Lower lobe of right lung (tissue), 2 donors: ENCODE results near the gene COPG1. TPM values are rescaled to one million over a fixed set of nuclear protein-coding genes. Genes with fewer than 3 reads are reported as not detected.

ENCODE experiments used
- ATAC-seq, 2 donors: fragments of 200-7000 bp; cut with Tn5 transposase; one replicate each; pipeline ENCODE4 v1.9.1; 2020 to 2022; ENCODE audit warnings: mild to moderate bottlenecking in 2 of 2, moderate library complexity in 2 of 2
- DNase-seq: peaks from one replicate; pipeline ENCODE4 v3.0.0-alpha.2; 2020
- H3K27ac ChIP-seq: fragments of 200-600 bp; one replicate; pipeline ENCODE4 v1.8.0; 2022
- H3K27me3 ChIP-seq: fragments of 200-600 bp; one replicate; pipeline ENCODE4 v1.8.0; 2022; ENCODE audit warnings: low read depth
- H3K36me3 ChIP-seq: fragments of 200-600 bp; one replicate; pipeline ENCODE4 v1.8.0; 2022; ENCODE audit warnings: mild to moderate bottlenecking
- H3K4me1 ChIP-seq: fragments of 200-600 bp; one replicate; pipeline ENCODE4 v1.8.0; 2022
- H3K4me3 ChIP-seq: fragments of 200-600 bp; one replicate; pipeline ENCODE4 v1.8.0; 2022; ENCODE audit warnings: mild to moderate bottlenecking
- H3K9me3 ChIP-seq: fragments of 200-600 bp; one replicate; pipeline ENCODE4 v1.8.0; 2022
- intact Hi-C: fragments of 100-400 bp; cut with DNase I; formaldehyde crosslinking; loops from one replicate; pipeline ENCODE4 v1.11.0; 2022
- total RNA-seq: library from RNA; stranded (reverse); fragmentation: NEBNext Ultra II Directional; extraction: Animal tissue kit (Norgen Biotek cat#: 25700); gene quantifications from one replicate; pipeline ENCODE4 v1.2.1, GENCODE V29; 2021
- TF ChIP-seq, protein P1 (sequence below): fragments of 200-600 bp; IDR thresholded peaks from one replicate; pipeline ENCODE4 v1.8.0; 2022; ENCODE audit warnings: antibody characterized with exemption, mild to moderate bottlenecking
- donor health status: DM: no; HTN: yes; CAD: no; lungs with severe emphysema.

The COPG1 gene
- total RNA-seq, 1 donor from 2014 or later, result 150 TPM

GRCh38 chr3:129312671-129313414 lies 63.4 kb downstream of the COPG1 start:
- H3K4me1 ChIP-seq, result peaks cover 33% of the 10 kb centered on the region
- H3K9me3 ChIP-seq, result no peaks in the 10 kb centered on the region
- no peak for DNase-seq
- peak overlapping the region; percentile 46 for H3K27ac ChIP-seq
- TF ChIP-seq, protein P1, sequence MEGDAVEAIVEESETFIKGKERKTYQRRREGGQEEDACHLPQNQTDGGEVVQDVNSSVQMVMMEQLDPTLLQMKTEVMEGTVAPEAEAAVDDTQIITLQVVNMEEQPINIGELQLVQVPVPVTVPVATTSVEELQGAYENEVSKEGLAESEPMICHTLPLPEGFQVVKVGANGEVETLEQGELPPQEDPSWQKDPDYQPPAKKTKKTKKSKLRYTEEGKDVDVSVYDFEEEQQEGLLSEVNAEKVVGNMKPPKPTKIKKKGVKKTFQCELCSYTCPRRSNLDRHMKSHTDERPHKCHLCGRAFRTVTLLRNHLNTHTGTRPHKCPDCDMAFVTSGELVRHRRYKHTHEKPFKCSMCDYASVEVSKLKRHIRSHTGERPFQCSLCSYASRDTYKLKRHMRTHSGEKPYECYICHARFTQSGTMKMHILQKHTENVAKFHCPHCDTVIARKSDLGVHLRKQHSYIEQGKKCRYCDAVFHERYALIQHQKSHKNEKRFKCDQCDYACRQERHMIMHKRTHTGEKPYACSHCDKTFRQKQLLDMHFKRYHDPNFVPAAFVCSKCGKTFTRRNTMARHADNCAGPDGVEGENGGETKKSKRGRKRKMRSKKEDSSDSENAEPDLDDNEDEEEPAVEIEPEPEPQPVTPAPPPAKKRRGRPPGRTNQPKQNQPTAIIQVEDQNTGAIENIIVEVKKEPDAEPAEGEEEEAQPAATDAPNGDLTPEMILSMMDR, result no peak
- H3K27me3 ChIP-seq, result no peaks in the 10 kb centered on the region
- intact Hi-C loops, result no loop called here
- ATAC-seq, result no peak
- no peaks in the 10 kb centered on the region for H3K36me3 ChIP-seq
- no peak overlapping the region for H3K4me3 ChIP-seq

DNA sequence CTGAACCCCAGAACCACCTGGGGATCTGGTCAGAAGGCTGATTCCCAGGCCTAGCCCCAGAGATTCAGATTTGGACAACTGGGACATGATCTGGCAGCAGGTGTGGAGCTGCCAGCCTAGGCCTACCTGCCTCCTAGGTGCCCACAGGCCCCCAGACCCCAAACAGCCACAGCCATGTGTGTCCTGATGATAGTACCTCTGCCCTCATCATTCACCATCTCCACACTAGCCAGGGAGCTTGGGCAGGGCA lies 63.9 kb downstream of the COPG1 start:
- H3K36me3 ChIP-seq, result no peaks in the 10 kb centered on the region
- ATAC-seq (no peak), DNase-seq (no peak)
- no peaks in the 10 kb centered on the region for H3K9me3 ChIP-seq
- intact Hi-C loops, result no loop called here
- TF ChIP-seq, protein P1, result no peak
- peaks cover 35% of the 10 kb centered on the region for H3K4me1 ChIP-seq
- no peak overlapping the region for H3K4me3 ChIP-seq
- no peaks in the 10 kb centered on the region for H3K27me3 ChIP-seq
- H3K27ac ChIP-seq, result peak overlapping the region; percentile 46

DNA sequence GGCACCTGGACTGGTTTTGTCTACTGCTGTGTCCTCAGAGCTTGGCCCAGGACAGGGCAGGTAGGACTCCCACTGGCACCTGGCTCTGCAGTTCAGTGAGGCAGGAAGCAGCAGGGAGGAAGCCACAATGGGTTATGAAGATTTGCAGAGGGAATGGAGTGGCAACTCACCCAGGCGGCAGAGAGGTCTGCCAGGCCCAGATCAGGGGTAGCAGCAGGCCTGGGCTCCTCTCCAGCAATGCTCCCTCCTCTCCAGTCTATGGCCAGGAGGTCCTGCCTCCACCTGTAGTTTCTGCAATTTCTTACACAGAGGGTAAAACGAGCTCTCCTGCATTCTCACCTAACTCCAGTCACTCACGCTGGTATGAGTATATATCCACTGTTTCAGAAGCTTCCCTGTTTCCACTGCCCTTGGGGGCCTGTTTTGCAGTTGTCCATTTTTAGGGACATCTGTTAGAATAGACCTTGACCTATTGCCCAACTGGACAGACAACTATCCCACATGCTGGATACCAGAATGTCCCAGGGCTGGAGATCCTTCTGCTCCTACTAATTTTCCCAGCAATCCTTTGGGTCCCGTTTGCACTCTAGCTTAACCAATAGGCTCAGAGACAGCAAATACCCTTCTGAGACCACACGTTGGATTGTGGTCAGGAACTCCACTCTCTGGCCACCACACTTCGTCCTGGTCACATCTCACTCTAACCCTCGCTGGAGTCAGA lies 64.4 kb downstream of the COPG1 start:
- TF ChIP-seq, protein P1, result no peak
- Histone ChIP-seq H3K4me3 (peak overlapping the region; percentile 94), H3K9me3 (no peaks in the 10 kb centered on the region), H3K4me1 (peaks cover 35% of the 10 kb centered on the region), H3K27ac (peak overlapping the region; percentile 91), H3K36me3 (no peaks in the 10 kb centered on the region), H3K27me3 (no peaks in the 10 kb centered on the region)
- DNase-seq, result no peak
- intact Hi-C loops, result no loop called here
- ATAC-seq, result no peak

GRCh38 chr3:129314386-129315222 lies 65.2 kb downstream of the COPG1 start:
- peaks cover 35% of the 10 kb centered on the region for H3K4me1 ChIP-seq
- H3K36me3 ChIP-seq, result no peaks in the 10 kb centered on the region
- ATAC-seq (peak; percentile 71 to 78), DNase-seq (peak; percentile 88)
- no peaks in the 10 kb centered on the region for H3K9me3 ChIP-seq
- peak overlapping the region; percentile 91 for H3K27ac ChIP-seq
- TF ChIP-seq, protein P1, result peak; percentile 36
- peak overlapping the region; percentile 94 for H3K4me3 ChIP-seq
- no peaks in the 10 kb centered on the region for H3K27me3 ChIP-seq
- intact Hi-C loops, result no loop called here

GRCh38 chr3:129315223-129315997 lies 66.0 kb downstream of the COPG1 start:
- Histone ChIP-seq H3K4me1 (peaks cover 35% of the 10 kb centered on the region), H3K36me3 (no peaks in the 10 kb centered on the region), H3K27ac (peak overlapping the region; percentile 91), H3K9me3 (no peaks in the 10 kb centered on the region), H3K4me3 (peak overlapping the region; percentile 94), H3K27me3 (no peaks in the 10 kb centered on the region)
- peak; percentile 76 for DNase-seq
- intact Hi-C loops, result no loop called here
- TF ChIP-seq, protein P1, result no peak
- peak in 1 of 2 donors; percentile 12 for ATAC-seq
